ENCODE data around the gene NKX2-4. TPM values are rescaled to one million over a fixed set of nuclear protein-coding genes. Genes with fewer than 3 reads are reported as not detected.

NKX2-4 gene
- polyA plus RNA-seq, 2 of the 4 experiments (the other 2 are of a cell fraction), result not detected

GRCh38 chr20:21364413-21364812 is 32.9 kb downstream of the NKX2-4 start:
- POLR2A ChIA-PET, result no interaction called here
- no peak for FAIRE-seq
- Histone ChIP-seq H3K4me2 (no peak overlapping the region), H3K27ac (no peak overlapping the region), H3K4me1 (peaks cover 10% of the 10 kb centered on the region; the same call in 2 of the 3 replicates), H3K9me3 (no peaks in the 10 kb centered on the region), H3K4me3 (no peak overlapping the region)
- no peak for DNase-seq (ENCODE audit: low read depth in 1 of 2, low spot score in 1 of 2)
- TF ChIP-seq CTCF (IDR thresholded peaks at IDR 0.05) (no peak), ZSCAN20 (CRISPR knock-in tag; IDR thresholded peaks at IDR 0.05) (no peak), NFE2L2 (conservative IDR thresholded peaks at IDR 0.05; ENCODE audit: low read length) (no peak), JUNB (IDR thresholded peaks at IDR 0.05) (no peak), HMGXB4 (CRISPR knock-in tag; IDR thresholded peaks at IDR 0.05; ENCODE audit: borderline replicate concordance) (no peak), NR3C1 (IDR thresholded peaks at IDR 0.05) (no peak), POLR2AphosphoS2 (conservative IDR thresholded peaks at IDR 0.05; ENCODE audit: low read length) (no peak), PHF8 (IDR thresholded peaks at IDR 0.05; ENCODE audit: borderline replicate concordance, low read depth) (no peak), RCOR1 (IDR thresholded peaks at IDR 0.05; ENCODE audit: low read depth, low read length) (no peak), HEYL (CRISPR knock-in tag; IDR thresholded peaks at IDR 0.05) (no peak), GATA3 (IDR thresholded peaks at IDR 0.05; ENCODE audit: borderline replicate concordance) (no peak), HOXA7 (CRISPR knock-in tag; IDR thresholded peaks at IDR 0.05) (no peak), RFX5 (IDR thresholded peaks at IDR 0.05) (no peak), BHLHE40 (IDR thresholded peaks at IDR 0.05; ENCODE audit: low read depth, low read length) (no peak), MAZ (IDR thresholded peaks at IDR 0.05; ENCODE audit: borderline replicate concordance, low read depth, low read length) (no peak), FOSB (CRISPR knock-in tag; IDR thresholded peaks at IDR 0.05) (no peak), EHMT2 (IDR thresholded peaks at IDR 0.05; ENCODE audit: low read depth) (no peak), SMC3 (IDR thresholded peaks at IDR 0.05) (no peak)
- 90% methylated on average over 6 of the region's 6 CpGs for WGBS (ENCODE audit: missing lambda C conversion rate)
- no peak; a peak in 1 of 6 replicates for ATAC-seq
- CTCF ChIA-PET, result interaction anchor here (0.6 to 2.0 kb wide), 4 partner anchors 18 to 128 kb away, joined by 3 to 10 read pairs (median 3); no protein-coding TSS in a partner anchor

- H3K4me2 ChIP-seq, result no peak overlapping the region
- DNase-seq (ENCODE audit: low read depth in 1 of 2, low spot score in 1 of 2) (no peak), FAIRE-seq (no peak), ATAC-seq (no peak)
- H3K4me1 ChIP-seq, result peaks cover 10% of the 10 kb centered on the region; the same call in 2 of the 3 replicates
- ChIA-PET POLR2A (no interaction called here), CTCF (no interaction called here)
- no peak for TF ChIP-seq NFE2L2 (conservative IDR thresholded peaks at IDR 0.05; ENCODE audit: low read length)
- no peak for TF ChIP-seq EHMT2 (IDR thresholded peaks at IDR 0.05; ENCODE audit: low read depth)
- no peak for TF ChIP-seq PBX3 (IDR thresholded peaks at IDR 0.05)
- no peak for TF ChIP-seq SMC3 (IDR thresholded peaks at IDR 0.05)
- TF ChIP-seq SREBF2 (IDR thresholded peaks at IDR 0.05), result no peak
- TF ChIP-seq NPAS2 (CRISPR knock-in tag; IDR thresholded peaks at IDR 0.05; ENCODE audit: borderline replicate concordance), result no peak
- TF ChIP-seq RFX5 (IDR thresholded peaks at IDR 0.05), result no peak
- no peak for TF ChIP-seq ZFP36 (IDR thresholded peaks at IDR 0.05; ENCODE audit: borderline replicate concordance, partially characterized antibody)
- no peak for TF ChIP-seq FOSL2 (IDR thresholded peaks at IDR 0.05)
- TF ChIP-seq FOSL2 (CRISPR knock-in tag; IDR thresholded peaks at IDR 0.05), result no peak
- TF ChIP-seq MAZ (IDR thresholded peaks at IDR 0.05; ENCODE audit: borderline replicate concordance, low read depth, low read length), result no peak
- no peak overlapping the region for H3K27ac ChIP-seq
- WGBS (ENCODE audit: missing lambda C conversion rate), result 80% methylated on average over 2 of the region's 2 CpGs
- no peak overlapping the region for H3K4me3 ChIP-seq
- H3K9me3 ChIP-seq, result no peaks in the 10 kb centered on the region
Measured at GRCh38 chr20:21361266-21361665, 36.1 kb downstream of the NKX2-4 start.

All from A549 (cell line).